Fibroblast of lung (primary cell): ENCODE measurements around the gene HSD3B7.

ENCODE experiments used
- EZH2 ChIP-seq: IDR thresholded peaks from 2 replicates; pipeline ENCODE4 v1.5.1; 2012; ENCODE audit warnings: low read length, control low read depth, mild to moderate bottlenecking; ENCODE audit errors: missing control alignments
- TF ChIP-seq, protein P1 (sequence below), 2 donors: IDR thresholded peaks in 1 of 2; conservative IDR thresholded peaks in 1 of 2; 1 replicate in 1 of 2; 2 replicates in 1 of 2; pipeline ENCODE4 v1.5.1; 2011 to 2012; ENCODE audit warnings: low read length in 2 of 2, control low read depth in 1 of 2, inconsistent platforms in 1 of 2, low read depth in 1 of 2, mild to moderate bottlenecking in 1 of 2

- TF ChIP-seq, protein P1, sequence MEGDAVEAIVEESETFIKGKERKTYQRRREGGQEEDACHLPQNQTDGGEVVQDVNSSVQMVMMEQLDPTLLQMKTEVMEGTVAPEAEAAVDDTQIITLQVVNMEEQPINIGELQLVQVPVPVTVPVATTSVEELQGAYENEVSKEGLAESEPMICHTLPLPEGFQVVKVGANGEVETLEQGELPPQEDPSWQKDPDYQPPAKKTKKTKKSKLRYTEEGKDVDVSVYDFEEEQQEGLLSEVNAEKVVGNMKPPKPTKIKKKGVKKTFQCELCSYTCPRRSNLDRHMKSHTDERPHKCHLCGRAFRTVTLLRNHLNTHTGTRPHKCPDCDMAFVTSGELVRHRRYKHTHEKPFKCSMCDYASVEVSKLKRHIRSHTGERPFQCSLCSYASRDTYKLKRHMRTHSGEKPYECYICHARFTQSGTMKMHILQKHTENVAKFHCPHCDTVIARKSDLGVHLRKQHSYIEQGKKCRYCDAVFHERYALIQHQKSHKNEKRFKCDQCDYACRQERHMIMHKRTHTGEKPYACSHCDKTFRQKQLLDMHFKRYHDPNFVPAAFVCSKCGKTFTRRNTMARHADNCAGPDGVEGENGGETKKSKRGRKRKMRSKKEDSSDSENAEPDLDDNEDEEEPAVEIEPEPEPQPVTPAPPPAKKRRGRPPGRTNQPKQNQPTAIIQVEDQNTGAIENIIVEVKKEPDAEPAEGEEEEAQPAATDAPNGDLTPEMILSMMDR (conservative IDR thresholded peaks at IDR 0.05 in 1 of 2, IDR thresholded peaks at IDR 0.05 in 1 of 2; ENCODE audit: low read depth in 1 of 2, low read length in 2 of 2), result no peak
- no peak for TF ChIP-seq EZH2
Observed at GRCh38 chr16:31008149-31008548, 23.1 kb downstream of the HSD3B7 start.
